Measurements from ENCODE around the gene ARMC2. TPM values are rescaled to one million over a fixed set of nuclear protein-coding genes. Genes with fewer than 3 reads are reported as not detected.
"Not testable (repeated sequence)": the region's sequence is repeated elsewhere in the genome, so short reads cannot be mapped to it uniquely, and the experiment has no call there.

The ARMC2 gene
- total RNA-seq, 2 experiments from 2014 or later, result 2.7 to 4.6 TPM

DNA sequence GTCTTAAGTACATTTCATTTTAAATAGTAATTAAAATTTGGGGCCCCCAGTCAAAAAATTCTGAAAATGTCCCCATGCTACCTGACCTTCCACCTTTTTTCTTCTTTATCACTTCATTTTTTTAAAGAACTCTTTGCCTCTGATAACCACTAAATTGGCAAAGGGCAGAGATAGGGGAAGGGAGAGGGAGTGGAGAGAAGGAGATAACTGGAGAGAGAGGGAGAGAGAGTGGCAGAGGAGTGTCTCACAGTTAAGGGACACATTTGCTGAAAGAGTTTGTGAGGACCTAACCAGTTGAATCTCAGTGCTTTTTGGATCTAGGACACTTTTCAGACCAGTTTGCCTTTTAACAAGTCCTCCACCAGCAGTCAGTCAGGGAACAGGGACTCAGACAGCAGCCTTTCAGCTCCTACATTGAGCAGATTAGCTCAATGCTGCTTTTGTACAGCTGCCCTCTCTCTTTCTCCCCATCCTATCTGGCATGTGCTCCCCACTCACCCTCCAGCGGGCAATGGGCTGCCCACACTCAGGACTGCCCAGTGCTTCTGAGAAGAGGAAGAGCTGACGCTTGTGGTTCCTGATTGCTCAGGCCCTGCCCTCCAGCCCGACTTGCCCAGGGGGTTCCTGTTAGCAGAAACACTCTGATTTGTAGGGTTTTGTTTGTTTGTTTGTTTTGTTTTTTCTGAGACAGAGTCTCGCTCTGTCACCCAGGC, 14.4 kb downstream of the ARMC2 start:
- peaks cover 13% of the 10 kb centered on the region for H3K4me1 Mint-ChIP-seq (ENCODE audit: low read depth)
- intact Hi-C loops (cut with micrococcal nuclease), result no loop called here
- H3K27ac Mint-ChIP-seq, result no peak overlapping the region
- POLR2A ChIA-PET, result interaction anchor here (1.0 kb wide), 1 partner anchor 12 kb away, joined by 3 read pairs; no protein-coding TSS in a partner anchor
- H3K4me3 Mint-ChIP-seq, result no peak overlapping the region
- CTCF ChIA-PET, result no interaction called here
- ATAC-seq (no peak), DNase-seq (no peak)
- H3K9me3 Mint-ChIP-seq, result peaks cover under 1% of the 10 kb centered on the region
- H3K36me3 Mint-ChIP-seq (ENCODE audit: low read depth), result peaks cover 20% of the 10 kb centered on the region
- H3K27me3 Mint-ChIP-seq, result no peaks in the 10 kb centered on the region
- TF ChIP-seq CTCF (IDR thresholded peaks at IDR 0.05), result no peak

GRCh38 chr6:108865751-108866286, 17.6 kb downstream of the ARMC2 start:
- H3K27ac Mint-ChIP-seq; DNase-seq; H3K9me3 Mint-ChIP-seq; H3K27me3 Mint-ChIP-seq; H3K4me3 Mint-ChIP-seq; intact Hi-C loops (cut with micrococcal nuclease): not testable (repeated sequence)
- CTCF ChIA-PET, result interaction anchor here (1.0 to 2.0 kb wide), 6 partner anchors 8 to 207 kb away, joined by 3 to 7 read pairs (median 4); no protein-coding TSS in a partner anchor
- POLR2A ChIA-PET, result interaction anchor here (0.6 kb wide), 1 partner anchor 144 kb away, joined by 3 read pairs; no protein-coding TSS in a partner anchor
- peak; percentile 42 for ATAC-seq
- peaks cover 16% of the 10 kb centered on the region for H3K4me1 Mint-ChIP-seq (ENCODE audit: low read depth)
- peaks cover 14% of the 10 kb centered on the region for H3K36me3 Mint-ChIP-seq (ENCODE audit: low read depth)

DNA sequence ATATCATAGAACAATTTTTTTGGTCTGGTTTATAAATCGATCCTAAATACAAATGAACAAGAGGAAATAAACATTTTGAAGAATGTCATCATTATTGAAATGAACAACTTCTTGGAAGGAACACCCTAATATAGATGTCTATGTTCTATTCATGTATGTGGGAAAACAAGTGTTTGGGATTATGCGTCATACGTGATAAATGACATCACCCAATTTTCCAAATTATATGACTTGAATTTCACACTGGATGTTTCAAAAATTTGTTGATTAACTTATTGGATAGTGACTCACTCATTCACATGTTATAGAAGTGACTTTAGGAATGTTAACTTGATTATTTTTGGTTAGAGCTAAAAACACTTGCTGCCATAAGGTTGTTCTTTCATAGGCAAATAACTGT, 18.6 kb downstream of the ARMC2 start:
- no peak overlapping the region for H3K27ac Mint-ChIP-seq
- POLR2A ChIA-PET, result no interaction called here
- no peak for TF ChIP-seq CTCF (IDR thresholded peaks at IDR 0.05)

DNA sequence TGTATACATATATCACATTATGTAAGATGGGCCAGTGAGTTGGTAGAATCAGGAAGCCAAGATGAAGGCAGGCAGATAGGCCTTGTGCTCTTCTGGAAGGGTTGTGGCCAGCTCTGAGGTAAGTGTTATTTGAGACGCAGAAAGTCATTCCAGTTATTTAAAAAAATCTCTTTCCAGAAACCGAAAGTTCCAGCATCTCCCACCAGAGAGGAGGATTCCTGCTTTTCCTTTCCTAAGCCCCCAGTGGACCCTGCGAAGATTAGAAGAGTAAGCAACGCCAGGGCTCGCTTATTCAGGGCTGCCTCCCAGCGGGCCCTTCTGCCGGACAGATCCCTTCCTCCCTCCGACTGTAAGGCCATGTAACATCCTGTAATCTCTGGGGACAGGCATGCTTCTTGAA, 20.4 kb downstream of the ARMC2 start:
- Mint-ChIP-seq H3K4me3 (no peak overlapping the region), H3K9me3 (no peaks in the 10 kb centered on the region), H3K27me3 (no peaks in the 10 kb centered on the region), H3K36me3 (ENCODE audit: low read depth) (peaks cover 16% of the 10 kb centered on the region), H3K4me1 (ENCODE audit: low read depth) (peaks cover 39% of the 10 kb centered on the region), H3K27ac (no peak overlapping the region)
- ChIA-PET POLR2A (no interaction called here), CTCF (no interaction called here)
- intact Hi-C loops (cut with micrococcal nuclease), result no loop called here
- no peak for TF ChIP-seq CTCF (IDR thresholded peaks at IDR 0.05)
- no peak for DNase-seq
- ATAC-seq, result no peak

More for the DNA sequence above, 18.6 kb downstream of the ARMC2 start:
- ATAC-seq (no peak), DNase-seq (no peak)
- no peaks in the 10 kb centered on the region for H3K9me3 Mint-ChIP-seq
- no peaks in the 10 kb centered on the region for H3K27me3 Mint-ChIP-seq
- H3K4me3 Mint-ChIP-seq, result no peak overlapping the region
- CTCF ChIA-PET, result interaction anchor here (1.2 to 2.0 kb wide), 4 partner anchors 20 to 206 kb away, joined by 3 to 7 read pairs (median 3); no protein-coding TSS in a partner anchor
- peaks cover 17% of the 10 kb centered on the region for H3K36me3 Mint-ChIP-seq (ENCODE audit: low read depth)
- peaks cover 25% of the 10 kb centered on the region for H3K4me1 Mint-ChIP-seq (ENCODE audit: low read depth)
- intact Hi-C loops (cut with micrococcal nuclease), result no loop called here

GRCh38 chr6:108869876-108870275, 21.7 kb downstream of the ARMC2 start:
- intact Hi-C loops (cut with micrococcal nuclease), result no loop called here
- H3K36me3 Mint-ChIP-seq (ENCODE audit: low read depth), result peaks cover 13% of the 10 kb centered on the region
- H3K4me3 Mint-ChIP-seq, result no peak overlapping the region
- H3K4me1 Mint-ChIP-seq (ENCODE audit: low read depth), result peaks cover 47% of the 10 kb centered on the region
- H3K27me3 Mint-ChIP-seq, result no peaks in the 10 kb centered on the region
- no peak for DNase-seq
- no peak overlapping the region for H3K27ac Mint-ChIP-seq
- no peak for ATAC-seq
- POLR2A ChIA-PET, result no interaction called here
- CTCF ChIA-PET, result interaction anchor here (1.3 to 5.5 kb wide), 2 partner anchors 12 to 24 kb away, joined by 3 to 22 read pairs; no protein-coding TSS in a partner anchor
- no peaks in the 10 kb centered on the region for H3K9me3 Mint-ChIP-seq
- no peak for TF ChIP-seq CTCF (IDR thresholded peaks at IDR 0.05)
